Measurements from ENCODE around the gene HLCS. TPM values are rescaled to one million over a fixed set of nuclear protein-coding genes. Genes with fewer than 3 reads are reported as not detected.

HLCS gene
- total RNA-seq = 19.7 and 25.4 TPM in 2 replicates

GRCh38 chr21:36966066-36966820 lies at the start of gene HLCS:
HLCS (minus strand) TSS chr21:36966669; CDS start chr21:36966638, 31 bp downstream.

GRCh38 chr21:37006486-37007291 lies 40.2 kb upstream of the HLCS start, which contains the start of gene RIPPLY3:
RIPPLY3 (plus strand) TSS chr21:37006702; CDS start chr21:37006773, 71 bp downstream.

Small RNA genes within 50 kb of the gene (small RNA-seq; reads per million reads assigned to genes)
- gene RF00019 (not detected), gene RNA5SP491 (0.35 reads per million)

Other genes starting within 250 kb of the HLCS start
- gene RIPPLY3, start 40.0 kb upstream of the HLCS start, total RNA-seq = not detected in 2 replicates
- 8.1 and 9.0 TPM in 2 replicates for gene PIGP, start 106.4 kb upstream of the HLCS start, total RNA-seq
- 165 and 252 TPM in 2 replicates for gene TTC3, start 106.6 kb upstream of the HLCS start, total RNA-seq